ENCODE measurements around the gene STRA6. TPM values are rescaled to one million over a fixed set of nuclear protein-coding genes. Genes with fewer than 3 reads are reported as not detected.

The STRA6 gene, protein sequence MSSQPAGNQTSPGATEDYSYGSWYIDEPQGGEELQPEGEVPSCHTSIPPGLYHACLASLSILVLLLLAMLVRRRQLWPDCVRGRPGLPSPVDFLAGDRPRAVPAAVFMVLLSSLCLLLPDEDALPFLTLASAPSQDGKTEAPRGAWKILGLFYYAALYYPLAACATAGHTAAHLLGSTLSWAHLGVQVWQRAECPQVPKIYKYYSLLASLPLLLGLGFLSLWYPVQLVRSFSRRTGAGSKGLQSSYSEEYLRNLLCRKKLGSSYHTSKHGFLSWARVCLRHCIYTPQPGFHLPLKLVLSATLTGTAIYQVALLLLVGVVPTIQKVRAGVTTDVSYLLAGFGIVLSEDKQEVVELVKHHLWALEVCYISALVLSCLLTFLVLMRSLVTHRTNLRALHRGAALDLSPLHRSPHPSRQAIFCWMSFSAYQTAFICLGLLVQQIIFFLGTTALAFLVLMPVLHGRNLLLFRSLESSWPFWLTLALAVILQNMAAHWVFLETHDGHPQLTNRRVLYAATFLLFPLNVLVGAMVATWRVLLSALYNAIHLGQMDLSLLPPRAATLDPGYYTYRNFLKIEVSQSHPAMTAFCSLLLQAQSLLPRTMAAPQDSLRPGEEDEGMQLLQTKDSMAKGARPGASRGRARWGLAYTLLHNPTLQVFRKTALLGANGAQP
- 0.51 TPM in 1 of 2 replicates, not detected in the other for total RNA-seq

DNA sequence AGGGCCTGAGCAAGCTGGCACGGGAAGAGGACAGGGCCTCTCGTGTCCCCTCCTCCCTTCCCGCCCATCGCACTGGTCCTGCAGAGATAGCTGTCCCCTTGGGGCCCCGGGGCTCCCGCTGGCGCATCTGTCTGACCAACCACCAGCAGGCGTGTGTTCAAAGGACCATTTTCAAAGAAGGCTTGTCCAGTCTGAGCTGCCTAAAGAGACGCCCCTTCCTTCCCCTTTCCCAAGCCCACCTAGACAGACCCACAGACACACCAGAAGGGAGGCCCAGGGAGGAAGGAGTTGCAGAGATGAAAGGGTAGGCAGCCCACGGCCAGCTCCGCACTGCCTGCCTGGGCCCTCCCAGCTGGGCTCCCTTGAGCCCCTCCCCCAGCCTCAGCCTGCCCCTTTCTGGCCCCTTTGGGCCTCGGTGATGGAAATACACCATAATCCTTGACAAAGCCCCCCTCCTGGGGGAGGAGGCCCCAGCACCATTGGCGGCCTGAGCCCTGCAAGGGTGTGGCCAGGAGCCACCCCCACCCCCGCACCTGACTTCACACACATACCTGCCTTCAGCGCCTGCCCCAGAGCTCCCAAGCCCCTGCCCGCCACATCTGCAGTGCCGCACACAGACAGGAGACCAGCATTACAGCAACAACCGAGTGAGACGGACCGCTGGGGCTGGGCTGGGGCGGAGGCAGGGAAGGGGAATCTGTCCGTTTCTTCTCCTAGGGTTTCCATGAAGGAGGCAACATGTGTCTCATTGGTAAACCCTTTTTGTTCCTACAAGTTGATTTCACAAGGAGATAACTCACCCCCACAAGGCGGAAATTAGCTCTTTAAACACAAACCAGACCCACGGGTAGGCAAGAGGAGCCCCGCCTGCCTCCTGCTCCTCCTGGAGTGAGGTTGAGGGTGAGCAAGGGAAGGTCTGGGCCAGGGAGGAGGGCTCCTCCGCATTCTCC, at the start of gene STRA6:
Gene STRA6 (minus strand): TSS at position 336 of the 950 bp plus-strand sequence. CDS start 520 bp downstream, outside the sequence.
- no peak for DNase-seq

DNA sequence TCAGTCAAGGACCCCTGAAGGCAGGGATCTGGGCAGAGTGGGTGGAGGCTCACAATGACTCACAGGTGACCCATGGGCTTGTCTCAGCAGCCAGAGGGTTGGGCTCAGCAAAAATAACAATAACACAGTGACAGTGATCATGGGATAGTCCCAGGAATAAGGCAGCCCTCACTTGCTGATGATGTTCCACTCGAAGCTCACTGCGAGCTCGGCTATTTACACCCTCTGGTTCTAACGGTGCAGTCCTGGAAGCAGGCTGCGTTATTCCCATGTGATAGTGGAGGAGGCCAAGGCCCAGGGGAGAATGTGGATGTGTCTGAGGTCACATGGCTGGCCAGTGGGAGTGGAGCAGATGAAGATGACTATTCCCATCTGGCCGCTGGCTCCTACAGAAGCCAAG, 49.7 kb upstream of the STRA6 start:
- DNase-seq, result no peak

DNA sequence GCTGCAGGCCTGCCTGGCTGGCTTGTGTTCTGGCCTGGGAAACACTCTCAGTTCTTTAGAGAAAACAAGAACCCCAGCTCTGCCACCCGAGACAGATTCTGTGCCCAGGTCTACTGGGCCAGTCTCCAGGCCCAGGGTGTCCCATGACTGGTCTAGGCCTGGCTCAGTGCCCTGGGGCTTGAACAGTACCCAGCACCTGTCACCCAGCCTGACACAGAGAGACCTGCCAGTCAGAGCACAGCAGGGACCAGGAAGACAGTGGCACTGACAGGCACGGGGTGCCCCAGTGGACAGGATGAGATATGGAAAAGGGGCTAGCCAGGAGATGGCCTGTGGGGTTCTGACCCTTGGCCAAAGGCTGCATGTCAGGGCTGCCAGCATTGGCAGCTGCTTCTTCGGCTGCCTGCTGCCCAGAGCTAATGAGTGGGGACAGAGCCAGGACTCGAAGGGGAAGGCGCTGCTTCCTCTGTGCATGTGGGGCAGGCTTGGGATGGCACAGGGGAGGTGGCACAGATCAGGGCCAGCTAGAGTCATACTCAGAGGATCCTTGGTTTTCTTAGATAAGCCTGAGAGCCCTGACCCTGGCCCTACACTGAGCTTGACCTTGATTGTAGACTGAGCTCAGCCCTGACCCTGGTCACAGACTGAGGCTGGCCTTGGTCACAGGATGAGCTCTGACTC, 48.7 kb upstream of the STRA6 start:
- no peak for DNase-seq

DNA sequence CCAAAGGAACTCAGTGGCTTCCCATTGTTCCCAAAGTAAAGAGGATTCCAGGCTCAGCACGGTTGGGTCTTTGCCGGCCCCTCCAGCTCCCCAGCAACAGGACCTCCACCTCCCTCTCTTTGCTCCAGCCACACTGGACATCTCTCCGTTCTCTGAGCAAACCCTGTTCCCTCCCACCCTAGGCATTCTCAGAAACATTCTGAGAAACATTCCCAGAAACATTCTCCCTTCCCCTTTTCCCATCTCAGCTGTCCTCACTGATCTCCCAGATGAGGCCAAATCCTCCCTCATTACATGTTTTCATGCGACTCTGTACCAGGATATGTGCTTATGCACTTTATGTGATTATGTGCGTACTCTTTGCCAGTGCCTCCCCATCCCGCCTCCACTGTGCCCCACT, 47.7 kb upstream of the STRA6 start:
- no peak for DNase-seq

DNA sequence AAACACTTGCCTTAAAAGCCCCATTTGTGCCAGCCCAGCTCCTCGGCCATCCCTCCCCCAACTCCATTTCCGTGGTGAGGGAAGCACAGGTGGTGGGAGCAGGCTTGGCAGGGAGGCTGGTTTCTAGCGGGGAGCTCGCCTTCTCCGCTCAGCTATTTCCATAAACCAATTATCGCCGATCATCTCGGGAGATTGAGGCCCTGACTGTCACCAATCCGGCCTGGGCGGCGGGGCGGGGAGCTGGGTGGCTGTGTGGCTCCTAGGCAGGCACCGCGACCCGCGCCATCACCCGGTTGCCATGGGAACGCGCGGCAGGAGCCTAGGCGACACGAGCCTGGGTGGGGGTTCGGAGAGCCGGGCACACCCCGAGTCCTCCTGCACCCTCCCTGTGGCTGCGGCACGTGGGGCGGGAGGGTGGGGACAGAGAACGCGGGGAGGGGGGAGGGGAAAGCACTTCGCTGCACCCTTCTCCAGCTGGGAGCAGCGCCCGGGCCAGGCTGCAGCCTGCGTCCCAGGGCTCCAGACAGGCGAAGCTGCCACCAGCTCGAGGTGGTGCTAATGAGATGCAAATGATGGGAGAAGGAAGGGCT, 42.9 kb upstream of the STRA6 start:
- no peak for DNase-seq

DNA sequence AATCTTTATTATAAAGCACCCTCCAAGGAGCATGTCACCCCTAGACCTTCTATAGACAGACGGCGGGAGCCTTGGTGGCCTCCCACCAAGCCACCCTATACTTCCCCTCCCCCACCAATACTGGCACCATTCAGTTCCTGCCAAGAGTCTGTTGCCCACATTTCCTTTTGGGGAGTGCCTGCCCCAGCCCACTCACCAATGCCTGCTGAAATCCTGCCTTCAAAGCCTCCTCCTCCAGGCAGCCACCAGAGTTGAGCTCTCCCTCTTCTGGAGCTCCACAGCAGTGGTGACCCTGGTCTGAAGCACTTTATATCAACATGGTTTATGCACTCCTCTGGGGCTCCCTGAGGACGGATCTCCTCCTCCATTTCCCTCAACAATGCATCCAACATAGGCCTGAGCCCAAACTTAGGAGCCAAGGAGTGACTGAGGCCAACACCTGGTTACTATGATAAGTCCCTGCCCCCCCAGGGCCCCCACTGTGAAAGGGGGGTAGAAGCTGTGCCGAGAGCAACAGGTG, 42.3 kb upstream of the STRA6 start:
- DNase-seq, result no peak

DNA sequence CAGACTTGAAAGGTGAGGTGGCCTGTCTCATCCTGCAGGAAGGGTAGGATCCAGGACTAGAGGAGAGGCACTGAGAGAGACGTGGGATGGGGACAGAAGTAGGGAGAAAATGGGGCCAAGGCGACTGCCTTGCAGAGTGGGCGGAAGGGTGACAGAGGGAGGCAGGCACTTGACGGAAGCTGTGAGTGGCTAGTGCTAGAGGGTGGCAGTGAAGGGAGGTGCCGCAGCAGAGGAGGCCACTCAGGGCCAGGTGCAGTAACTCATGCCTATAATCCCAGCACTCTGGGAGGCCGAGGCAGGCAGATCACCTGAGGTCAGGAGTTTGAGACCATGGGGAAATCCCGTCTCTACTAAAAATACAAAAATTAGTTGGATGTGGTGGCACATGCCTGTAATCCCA, 40.8 kb upstream of the STRA6 start:
- DNase-seq, result no peak

DNA sequence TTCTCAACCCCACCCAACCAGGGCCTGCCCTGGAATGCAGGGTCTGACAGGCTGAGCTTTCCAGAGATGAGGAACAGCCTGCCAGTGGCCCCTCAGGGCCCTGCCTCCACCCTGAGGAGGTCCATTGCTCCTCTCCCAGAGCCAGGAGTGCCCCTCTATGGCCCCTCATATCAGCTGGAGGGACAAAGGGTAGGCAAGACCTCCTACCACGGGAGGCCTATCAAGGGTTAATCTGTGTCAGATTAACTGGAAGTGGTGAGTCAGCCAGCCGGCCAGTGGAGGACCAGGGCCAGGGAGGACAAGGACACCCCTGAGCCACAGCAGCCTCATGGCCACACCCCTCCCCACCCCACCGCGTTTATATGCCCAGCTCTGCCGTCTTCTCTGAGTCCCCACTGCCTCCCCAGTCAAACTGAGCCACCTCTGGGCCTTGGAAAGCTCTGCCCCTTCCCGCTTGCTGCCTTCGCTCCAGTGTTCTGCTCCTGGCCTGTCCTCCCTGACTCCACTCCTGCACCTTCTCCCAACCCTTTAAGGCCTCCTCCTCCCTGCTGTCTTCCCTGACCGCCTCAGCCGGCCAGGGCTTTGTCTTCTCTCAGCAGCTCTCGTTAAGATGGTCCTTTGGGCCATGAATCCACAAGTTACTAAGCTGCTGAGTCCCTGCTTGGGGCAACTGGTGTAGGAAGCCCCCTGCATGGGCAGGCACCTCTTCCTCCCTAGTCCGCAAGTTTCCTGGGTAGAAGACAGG, 40.0 kb upstream of the STRA6 start:
- DNase-seq, result peak; percentile 45

DNA sequence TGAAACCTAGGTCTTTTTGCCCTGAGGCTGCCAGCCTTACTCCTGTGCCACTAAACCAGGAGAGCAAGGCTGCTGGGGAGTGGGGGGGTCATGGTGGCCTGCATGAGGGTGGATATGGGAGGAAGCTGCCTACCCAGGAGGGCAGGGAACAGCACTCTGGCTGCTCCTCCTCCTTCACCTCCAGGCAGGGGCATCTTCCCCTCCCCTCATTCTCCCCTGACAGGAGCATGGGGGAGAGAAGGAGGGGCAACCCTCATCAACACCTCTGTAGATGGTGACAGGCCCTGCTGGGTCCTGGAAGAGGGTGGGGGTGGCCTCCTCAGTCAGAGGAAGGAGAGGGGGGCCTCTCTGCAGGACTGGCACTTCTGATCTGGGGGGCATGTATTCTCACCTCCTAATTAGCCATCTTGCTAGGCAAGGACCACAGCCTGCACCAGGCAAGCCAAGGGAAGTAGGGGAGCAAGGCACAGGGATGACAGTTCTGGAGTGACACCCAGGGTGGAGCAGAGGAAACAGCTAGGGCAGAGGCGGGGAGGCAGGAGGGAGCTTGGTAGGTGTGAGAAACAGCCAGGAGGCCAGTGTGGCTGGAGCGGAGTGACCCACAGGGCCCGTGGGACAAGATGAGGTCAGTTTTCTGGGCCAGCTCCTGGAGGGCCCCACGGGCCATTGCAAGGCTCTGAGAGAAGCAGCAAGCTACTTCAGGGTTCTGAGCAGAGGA, 38.5 kb upstream of the STRA6 start:
- DNase-seq, result no peak

DNA sequence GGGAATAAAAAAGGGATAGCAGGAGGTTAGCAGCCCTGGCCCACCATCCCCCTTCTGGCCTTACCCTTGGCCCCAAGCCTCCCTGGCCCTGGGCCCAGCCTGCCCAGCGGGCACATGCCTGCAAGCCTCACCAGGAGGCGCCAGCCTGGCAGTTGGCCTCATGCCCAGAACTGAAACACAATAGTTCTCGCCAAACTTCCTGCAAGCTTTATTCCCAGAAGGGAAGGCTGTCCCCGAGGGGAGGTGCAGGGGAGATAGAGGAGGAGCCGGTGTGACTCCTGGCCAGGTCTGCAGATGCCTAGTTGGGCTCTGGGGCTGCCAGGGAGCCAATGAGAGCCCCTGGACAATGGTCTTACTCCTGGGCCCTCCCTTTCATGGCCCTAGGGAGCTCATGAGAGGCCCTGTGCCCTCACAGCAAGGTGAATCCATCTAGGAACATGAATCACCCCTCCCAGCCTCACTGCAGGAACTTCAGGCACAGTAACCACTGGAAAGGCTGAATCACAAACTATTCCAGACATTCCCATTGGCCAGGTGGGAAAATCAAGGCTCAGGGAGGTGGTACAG, 37.5 kb upstream of the STRA6 start:
- DNase-seq, result peak; percentile 93

DNA sequence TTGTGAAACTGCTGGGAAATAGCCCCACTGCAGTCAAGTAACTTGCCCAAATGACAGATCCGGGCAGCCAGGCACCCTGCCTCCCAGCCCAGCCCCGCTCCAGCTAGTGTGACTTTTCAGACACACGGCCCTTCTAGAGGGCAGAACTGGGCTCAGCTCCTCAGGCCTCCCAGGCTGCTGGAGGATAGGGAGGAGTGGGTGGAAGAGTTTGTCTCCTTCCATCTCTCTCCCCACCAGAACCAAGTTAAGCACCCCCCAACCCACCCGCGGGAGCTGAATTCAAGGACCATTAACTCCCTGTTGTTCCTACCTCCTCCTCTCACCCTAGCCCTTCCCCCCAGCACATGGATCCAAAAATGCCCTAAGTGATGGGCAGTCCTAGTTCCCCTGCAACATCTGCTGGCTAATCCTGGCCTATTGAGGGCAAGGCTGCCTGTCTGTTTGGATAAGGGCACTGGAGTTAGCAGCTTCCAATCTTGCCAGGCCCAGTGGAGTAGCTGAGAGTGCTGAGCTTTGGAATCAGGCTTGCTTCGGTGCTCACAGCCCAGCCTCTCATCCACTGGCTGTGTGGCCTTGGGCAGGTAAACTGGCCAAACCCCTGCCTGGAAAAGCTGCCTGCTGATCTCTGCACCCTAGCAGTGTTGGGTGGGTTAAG, 36.6 kb upstream of the STRA6 start:
- DNase-seq, result no peak

DNA sequence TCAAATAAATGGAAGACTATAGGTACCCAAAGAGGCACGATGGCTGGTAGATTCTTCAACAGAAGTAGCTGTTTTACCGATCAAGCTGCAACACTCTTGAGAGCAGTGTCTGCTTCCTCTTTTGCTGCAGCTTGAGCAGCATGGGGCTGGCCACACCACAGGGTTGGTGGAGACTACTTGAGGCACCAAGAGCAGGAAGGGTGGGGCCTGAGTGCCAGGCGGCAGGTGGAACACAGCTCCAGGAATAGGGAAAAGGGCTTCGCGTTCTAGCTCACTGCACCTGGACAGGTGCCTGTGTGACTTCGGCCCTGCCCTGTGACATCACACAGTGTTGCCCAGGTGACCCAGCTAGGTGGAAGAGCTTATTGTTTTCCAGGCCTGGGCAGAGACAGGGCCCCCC, 33.4 kb upstream of the STRA6 start, which contains the start of gene CCDC33:
Gene CCDC33 (plus strand): TSS at position 365 of the 400 bp plus-strand sequence. CDS start 394 bp downstream, outside the sequence.
- DNase-seq, result no peak

DNA sequence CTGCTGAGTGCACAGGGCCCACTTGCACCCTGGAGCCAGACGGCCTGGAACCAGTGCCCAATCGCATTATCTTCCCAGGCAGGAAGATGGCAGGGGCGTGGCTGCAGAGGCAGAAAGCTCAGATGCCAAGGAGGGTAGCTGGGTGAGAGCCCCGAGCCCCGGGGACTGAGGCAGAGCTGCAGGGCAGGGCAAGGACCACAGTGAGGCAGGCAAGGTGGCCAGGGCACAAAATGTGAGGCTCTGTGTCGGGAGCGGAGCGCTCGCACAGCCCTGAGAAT, 31.9 kb upstream of the STRA6 start:
- no peak for DNase-seq

DNA sequence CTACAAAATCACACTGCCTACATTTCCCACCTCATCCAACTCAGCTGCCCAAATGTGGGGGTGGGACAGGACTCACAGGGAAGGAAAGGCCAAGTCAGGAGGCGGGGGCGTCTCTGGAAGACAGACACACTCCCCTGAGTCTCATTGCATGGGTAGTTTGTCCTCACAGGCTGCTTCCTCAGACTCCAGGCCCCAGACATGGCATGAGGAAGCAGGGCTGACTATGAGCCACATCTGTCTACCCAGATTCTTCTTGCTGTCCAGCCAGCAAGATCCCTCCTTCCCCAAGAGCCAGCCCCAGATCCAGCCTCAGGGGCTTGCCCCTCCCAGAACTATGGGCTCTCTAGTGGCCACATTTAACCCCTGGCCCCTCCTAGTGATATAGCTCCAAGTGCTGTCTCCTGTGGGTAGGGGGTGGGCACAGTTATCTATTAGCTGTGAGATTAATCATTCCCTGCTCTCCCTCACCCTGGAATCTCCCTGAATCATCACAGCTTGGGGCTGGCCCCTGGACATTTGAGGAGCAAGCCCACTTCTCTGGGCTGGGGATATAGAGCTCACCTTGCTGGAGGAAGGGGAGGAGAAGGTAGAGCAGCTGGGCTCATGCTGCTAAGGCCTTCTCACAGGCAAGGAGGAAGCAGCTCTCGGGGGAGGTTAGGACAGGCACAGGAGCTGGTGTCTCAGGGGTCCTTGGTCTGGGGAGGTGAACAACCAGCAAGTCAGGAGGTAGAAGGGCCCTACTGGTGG, 31.4 kb upstream of the STRA6 start:
- DNase-seq, result no peak

DNA sequence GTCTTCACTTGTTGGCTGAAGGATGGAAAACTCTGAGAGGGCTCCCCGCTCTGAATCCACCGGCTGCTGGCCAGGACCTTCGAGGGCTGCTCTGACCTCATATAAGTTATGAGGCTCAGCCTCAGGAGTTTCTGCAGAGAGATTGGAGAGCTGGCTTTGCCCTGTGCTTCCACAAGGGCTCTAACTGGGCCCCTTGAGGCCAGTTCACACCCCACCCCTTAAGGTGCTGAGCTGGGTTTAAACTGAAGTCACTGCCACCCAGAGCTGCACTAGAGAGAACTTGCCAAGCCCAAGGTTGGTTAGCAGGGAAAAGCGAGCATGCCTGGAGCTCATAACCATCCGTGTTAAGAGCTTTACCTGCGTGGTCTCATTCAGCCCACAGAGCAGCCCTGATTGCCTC, 30.8 kb upstream of the STRA6 start:
- no peak for DNase-seq

DNA sequence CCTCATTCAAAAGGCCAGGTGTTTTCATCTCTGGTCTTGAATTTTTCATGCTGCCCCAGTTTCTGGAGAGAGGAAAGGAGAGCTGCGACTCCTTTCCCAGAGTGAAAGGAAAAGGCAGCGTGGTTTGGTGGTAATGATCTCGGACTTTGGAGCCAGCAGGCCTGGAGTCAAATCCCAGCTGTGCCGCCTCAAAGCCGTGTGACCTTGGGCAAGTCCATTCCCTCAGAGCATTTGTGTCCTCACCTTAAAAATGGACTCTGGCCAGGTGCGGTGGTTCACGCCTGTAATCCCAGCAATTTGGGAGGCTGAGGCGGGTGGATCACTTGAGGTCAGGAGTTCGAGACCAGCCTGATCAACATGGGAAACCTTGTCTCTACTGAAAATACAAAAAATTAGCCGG, 28.9 kb upstream of the STRA6 start:
- DNase-seq, result no peak

DNA sequence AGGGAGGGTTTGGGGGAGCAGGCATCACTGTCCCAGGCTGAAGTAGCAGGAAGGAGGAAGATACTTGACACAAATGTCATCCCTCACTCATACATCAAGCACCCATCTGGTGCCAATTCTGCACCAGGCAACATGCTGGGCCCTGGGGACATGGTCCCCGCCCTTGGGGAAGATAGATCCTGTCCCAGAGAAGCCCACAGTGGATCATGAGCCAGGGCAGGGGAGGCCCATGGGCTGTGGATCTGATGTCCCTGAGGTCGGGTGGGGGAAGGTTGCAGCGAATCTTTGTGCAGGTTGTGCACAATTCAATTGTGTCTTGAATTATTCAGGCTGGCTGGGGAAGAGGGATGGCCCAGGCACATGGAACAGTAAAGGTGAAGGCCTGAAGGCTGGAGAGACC, 27.1 kb upstream of the STRA6 start:
- DNase-seq, result no peak

DNA sequence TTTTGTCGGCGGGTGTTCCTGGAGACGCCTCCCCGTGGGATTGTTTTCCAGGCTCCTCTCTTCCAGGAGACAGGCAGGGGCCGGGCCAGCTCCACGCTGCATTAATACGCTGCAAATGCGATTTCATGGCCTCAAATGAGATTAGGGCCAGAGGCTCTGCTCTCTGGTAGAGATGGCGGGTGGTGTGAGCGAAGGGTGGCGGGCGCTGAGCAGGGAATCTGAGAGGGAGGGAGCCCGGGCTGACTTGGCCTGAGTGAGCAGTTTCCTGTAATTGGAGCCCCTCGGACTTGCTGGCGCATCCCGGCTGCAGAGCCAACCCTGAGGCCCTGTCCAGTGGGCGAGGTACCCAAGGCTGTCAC, 26.1 kb upstream of the STRA6 start:
- peak; percentile 28 for DNase-seq
